CD4-positive, alpha-beta T cell treated with Interleukin-15 for 4 hours (primary cell): ENCODE results near the gene GNB2.
"Not testable (repeated sequence)": the region's sequence is repeated elsewhere in the genome, so short reads cannot be mapped to it uniquely, and the experiment has no call there.

ENCODE experiments used
- DNase-seq: peaks from one replicate; pipeline ENCODE4 v3.0.0-alpha.2; 2020; ENCODE audit warnings: low spot score

Gene GNB2

GRCh38 chr7:100696123-100696521, 22.6 kb downstream of the GNB2 start:
- no peak for DNase-seq

DNA sequence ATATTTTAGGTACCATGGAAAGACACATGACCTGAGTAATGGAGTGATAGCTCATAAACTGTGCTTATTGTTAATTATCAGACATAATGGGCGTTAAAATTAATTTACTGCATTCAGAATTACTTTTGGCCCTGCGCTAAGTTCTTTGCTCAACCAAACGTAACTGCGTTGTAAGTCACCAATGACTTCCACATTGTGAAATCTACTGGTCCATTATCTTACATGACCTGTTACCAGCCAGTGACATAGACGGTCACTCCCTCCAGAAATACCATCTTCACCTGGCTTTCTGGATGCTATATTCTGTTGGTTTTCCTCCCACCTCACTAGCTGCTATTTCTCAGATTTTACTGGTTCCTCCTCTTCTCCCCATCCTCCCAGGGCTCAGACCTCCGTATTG, 25.5 kb downstream of the GNB2 start:
- DNase-seq, result no peak

DNA sequence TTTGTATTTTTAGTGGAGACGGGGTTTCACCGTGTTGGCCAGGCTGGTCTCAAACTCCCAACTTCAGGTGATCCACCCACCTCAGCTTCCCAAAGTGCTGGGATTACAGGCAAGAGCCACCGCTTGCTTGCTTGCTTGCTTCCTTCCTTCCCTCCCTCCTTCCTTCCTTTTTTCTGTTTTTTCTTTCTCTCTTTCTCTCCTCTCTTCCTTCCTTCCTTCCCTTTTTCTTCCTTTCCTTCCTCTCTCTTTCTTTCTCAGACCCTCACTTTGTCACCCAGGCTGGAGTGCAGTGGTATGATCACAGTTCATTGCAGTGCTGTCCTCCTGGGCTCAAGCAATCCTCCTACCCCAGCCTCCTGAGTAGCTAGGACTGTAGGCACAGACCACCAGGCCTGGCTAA, 27.5 kb downstream of the GNB2 start:
- DNase-seq, result not testable (repeated sequence)

DNA sequence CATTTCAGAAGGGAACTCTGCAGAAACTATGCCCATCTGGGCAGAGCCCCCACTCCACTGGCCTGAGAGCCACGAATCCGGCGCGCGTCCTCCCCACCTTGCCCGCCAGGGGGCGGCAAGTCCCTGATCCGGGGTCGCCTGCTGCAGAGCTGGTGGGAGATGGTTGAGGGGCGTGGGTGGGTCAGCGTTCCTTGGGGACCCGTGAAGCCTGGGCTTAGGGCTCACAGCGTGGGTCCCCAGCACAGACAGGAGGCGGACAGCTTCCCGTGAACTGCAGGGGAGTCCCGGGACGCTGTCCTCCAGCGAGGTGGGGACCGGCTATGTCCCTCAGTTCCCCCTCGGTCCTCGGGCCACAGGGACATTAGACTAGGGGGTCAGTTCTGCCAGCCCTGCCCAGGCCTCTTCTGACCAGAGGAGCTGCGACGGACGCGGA, 31.8 kb downstream of the GNB2 start:
- DNase-seq, result peak; percentile 70

DNA sequence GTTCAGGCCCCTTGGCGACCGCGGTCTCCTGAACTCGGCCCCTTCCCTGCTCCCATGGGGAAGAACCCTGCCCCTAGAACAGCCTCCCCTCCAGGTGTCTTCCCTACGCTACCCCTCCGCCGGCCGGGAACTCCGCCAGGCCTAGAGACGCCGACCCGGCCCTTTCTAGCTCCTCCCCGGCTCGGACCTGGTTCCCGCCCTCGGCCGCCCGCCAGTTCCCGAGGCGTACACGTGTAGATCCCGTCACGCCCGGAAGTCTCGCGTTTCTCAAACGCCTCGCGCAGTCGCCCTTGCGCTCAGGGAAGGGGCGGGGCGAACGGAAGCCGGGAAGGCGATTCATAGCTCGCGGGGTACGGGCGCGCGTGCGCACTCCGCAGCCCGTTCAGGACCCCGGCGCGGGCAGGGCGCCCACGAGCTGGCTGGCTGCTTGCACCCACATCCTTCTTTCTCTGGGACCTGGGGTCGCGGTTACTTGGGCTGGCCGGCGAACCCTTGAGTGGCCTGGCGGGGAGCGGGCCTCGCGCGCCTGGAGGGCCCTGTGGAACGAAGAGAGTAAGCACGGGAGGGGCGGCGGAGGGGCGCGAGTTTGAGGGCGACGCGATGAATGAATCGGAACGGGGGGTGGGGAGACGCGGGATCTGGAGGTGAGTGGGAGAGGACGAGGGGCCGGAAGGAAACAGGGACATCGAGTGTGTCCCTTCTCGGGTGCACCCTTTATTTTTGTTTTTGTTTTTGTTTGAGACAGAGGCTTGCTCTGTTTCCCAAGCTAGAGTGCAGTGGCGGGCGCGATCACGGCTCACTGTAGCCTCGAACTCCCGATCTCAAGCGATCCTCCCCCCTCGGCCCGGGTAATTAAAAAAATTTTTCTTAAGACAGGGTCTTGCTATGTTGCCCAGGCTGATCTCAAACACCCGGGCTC, 32.5 kb downstream of the GNB2 start, which contains the start of gene POP7:
Gene POP7 (plus strand): TSS at position 369 of the 919 bp plus-strand sequence. CDS start 710 bp downstream, outside the sequence.
- peak; percentile 97 for DNase-seq

- DNase-seq, result no peak
Observed at GRCh38 chr7:100706672-100707311, 33.3 kb downstream of the GNB2 start.

DNA sequence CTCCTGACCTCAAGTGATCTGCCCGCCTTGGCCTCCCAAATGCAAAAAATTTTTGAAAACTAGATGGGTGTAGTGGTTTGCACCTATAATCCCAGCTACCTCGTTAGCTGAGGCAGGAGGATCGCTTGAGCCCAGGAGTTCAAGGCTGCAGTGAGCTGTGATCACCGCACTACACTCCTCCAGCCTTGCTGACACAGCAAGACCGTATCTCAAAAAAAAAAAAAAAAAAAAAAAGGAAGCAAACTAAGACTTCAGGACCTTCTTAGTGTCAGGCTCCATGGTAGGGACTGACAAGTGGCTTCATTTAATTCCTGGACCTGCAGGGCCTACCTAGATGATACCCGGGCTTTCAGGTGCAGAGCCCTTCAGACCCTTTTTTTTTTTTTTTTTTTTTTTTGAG, 34.9 kb downstream of the GNB2 start:
- DNase-seq, result no peak

DNA sequence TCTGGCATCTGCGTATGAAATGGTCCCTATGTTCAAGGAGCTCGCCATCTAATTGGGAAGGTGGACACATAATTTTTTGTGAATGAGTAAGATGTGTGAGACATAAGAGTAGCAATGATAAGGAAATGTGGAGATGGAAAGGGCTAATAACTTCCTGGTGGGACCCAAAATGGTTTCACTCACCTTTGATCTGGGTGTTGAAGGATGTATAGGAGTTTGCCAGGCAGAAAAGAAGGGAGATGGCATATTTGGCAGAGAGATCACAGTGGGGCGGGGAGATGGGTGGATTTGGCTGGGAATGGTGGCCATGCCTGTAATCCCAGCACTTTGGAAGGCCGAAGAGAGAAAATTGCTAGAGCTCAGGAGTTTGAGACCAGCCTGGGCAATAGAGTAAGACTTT, 36.9 kb downstream of the GNB2 start:
- DNase-seq, result no peak

DNA sequence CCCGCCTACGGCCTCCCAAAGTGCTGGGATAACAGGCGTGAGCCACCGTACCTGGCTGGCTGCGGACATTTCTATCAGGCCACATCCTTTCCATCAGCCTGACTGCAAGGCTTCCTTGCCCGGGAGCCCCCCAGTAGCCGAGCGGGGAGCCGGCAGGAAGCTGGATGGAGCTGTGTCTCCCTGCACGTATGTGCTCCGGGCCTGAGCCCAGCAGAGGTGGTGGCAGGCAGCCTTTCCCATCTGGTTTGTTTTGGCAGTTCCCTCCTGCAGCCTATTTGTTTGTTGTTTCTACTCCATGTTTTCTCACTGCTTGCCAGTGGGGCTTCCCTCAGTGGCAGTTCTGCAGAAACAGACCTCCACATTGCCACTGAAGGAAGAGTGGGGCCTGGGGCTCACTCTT, 37.8 kb downstream of the GNB2 start:
- DNase-seq, result no peak

GRCh38 chr7:100714725-100715124, 41.2 kb downstream of the GNB2 start:
- no peak for DNase-seq

DNA sequence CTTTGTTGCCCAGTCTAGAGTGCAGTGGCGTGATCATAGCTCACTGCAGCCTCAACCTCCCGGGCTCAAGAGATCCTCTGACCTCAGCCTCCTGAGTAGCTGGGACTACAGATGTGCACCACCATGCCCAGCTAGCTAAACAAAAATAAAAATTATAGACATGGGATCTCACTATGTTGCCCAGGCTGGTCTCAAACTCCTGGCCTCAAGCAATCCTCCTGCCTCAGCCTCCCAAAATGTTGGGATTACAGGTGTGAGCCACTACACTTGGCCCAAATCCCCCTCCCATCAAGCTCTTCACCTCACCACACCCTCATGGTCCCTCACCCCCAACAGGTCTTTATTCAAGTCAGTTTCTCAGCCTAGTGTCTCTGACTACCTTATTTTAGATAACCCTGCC, 43.5 kb downstream of the GNB2 start:
- DNase-seq, result not testable (repeated sequence)

DNA sequence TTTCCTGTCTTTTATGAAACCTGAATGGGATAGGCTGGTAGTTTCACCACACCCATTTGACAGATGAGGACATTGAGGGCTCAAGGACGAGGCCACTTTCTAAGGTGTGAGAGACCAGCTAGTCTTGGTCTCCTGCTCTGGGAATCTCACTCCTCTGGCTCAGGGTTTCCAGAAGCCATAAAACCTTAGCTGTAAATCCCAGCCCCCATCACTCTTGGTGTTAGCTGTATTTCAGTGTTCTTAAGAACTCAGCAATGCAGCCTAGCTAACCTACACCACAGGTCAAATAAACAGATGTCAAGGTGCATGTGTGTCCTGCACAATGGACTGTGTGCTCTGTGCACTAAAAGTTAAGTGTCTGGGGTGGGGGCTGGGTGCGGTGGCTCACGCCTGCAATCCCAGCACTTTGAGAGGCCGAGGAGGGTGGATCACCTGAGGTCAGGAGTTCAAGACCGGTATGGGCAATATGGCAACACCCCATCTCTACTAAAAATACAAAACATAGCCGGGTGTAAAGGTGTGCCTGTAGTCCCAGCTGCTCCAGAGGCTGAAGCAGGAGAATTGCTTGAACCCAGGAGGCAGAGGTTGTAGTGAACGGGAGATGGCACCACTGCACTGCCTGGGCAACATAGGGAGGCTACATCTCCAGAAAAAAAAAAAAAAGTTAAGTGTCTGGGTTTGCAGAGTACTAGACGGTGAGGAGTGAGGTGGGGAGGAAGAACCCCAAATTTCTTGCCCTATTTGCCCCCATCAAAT, 46.2 kb downstream of the GNB2 start:
- no peak for DNase-seq

DNA sequence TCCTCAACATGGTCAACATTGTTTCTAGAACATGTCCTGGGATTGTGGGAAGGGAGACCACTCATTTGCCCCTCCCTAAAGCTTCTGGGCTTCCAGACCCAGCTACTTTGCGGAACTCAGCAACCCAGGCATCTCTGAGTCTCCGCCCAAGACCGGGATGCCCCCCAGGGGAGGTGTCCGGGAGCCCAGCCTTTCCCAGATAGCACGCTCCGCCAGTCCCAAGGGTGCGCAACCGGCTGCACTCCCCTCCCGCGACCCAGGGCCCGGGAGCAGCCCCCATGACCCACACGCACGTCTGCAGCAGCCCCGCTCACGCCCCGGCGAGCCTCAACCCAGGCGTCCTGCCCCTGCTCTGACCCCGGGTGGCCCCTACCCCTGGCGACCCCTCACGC, 46.7 kb downstream of the GNB2 start, which contains the start of gene EPO:
Gene EPO (plus strand): TSS at position 190 of the 392 bp plus-strand sequence. CDS start 513 bp downstream, outside the sequence.
- DNase-seq, result no peak

- no peak for DNase-seq
Observed at GRCh38 chr7:100720671-100721504, 47.3 kb downstream of the GNB2 start.

GRCh38 chr7:100721505-100721812, 47.9 kb downstream of the GNB2 start:
- DNase-seq, result no peak

DNA sequence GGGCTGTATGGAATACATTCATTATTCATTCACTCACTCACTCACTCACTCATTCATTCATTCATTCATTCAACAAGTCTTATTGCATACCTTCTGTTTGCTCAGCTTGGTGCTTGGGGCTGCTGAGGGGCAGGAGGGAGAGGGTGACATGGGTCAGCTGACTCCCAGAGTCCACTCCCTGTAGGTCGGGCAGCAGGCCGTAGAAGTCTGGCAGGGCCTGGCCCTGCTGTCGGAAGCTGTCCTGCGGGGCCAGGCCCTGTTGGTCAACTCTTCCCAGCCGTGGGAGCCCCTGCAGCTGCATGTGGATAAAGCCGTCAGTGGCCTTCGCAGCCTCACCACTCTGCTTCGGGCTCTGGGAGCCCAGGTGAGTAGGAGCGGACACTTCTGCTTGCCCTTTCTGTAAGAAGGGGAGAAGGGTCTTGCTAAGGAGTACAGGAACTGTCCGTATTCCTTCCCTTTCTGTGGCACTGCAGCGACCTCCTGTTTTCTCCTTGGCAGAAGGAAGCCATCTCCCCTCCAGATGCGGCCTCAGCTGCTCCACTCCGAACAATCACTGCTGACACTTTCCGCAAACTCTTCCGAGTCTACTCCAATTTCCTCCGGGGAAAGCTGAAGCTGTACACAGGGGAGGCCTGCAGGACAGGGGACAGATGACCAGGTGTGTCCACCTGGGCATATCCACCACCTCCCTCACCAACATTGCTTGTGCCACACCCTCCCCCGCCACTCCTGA, 49.1 kb downstream of the GNB2 start:
- DNase-seq, result no peak

GRCh38 chr7:100723732-100724275, 50.3 kb downstream of the GNB2 start:
- no peak for DNase-seq

- DNase-seq, result not testable (repeated sequence)
Observed at GRCh38 chr7:100724364-100724763, 50.8 kb downstream of the GNB2 start.

GRCh38 chr7:100726996-100727761, 53.6 kb downstream of the GNB2 start:
- no peak for DNase-seq

GRCh38 chr7:100728196-100728595, 54.7 kb downstream of the GNB2 start:
- DNase-seq, result no peak
